OCI-M1 (cell line): ENCODE measurements around the gene CPXM2.

Experiments used
- DNase-seq: peaks from one replicate; lab custom pipeline; 2025; lab: John Stamatoyannopoulos, UW

Gene CPXM2

DNA sequence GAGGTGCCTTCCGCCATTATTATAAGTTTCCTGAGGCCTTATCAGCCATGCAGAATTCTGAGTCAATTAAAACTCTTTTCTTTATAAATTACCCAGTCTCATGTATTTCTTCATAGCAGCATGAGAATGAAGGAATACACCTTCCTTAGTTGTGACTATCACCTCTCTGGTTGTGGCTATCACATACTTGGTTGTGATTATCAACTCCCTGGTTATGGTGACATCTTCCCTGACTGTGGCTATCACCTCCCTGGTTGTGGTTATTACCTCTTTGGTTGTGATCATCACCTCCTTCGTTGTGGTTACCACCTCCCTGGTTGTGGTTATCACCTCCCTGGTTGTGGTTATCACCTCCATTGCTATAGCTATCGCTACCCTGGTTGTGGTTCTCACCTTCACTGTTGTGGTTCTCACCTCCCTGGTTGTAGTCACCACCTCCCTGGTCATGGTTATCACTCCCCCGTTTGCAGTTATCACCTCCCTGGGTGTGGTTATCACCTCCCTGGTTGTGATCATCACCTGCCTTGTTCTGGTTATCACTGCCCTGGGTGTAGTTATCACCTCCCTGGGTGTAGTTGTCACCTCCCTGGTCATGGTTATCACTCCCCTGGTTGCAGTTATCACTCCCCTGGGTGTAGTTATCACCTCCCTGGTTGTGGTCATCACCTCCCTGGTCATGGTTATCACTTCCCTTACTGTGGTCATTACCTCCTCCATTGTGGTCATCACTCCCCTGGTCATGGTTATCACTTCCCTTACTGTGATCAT, 119.5 kb downstream of the CPXM2 start:
- DNase-seq, result no peak

DNA sequence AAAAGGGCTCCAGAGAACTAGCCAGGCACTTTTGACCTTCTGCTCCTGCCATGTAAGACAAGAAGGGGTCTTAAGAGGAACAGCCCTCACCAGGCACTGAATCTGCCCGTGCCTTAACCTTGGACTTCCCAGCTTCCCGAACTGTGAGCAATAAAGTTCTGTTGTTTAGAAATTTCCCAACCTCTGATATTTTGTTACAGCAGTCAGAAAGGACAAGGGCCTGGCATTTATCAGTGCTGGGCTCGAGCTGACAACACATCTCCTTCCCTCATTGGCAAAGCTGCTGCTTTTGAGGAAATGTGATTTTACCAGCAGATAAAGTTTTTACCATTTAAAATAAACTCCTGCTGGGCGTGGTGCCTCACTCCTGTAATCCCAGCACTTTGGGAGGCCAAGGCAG, 122.0 kb downstream of the CPXM2 start:
- no peak for DNase-seq

- DNase-seq, result no peak
Observed at GRCh38 chr10:123766761-123767160, 124.8 kb downstream of the CPXM2 start.

DNA sequence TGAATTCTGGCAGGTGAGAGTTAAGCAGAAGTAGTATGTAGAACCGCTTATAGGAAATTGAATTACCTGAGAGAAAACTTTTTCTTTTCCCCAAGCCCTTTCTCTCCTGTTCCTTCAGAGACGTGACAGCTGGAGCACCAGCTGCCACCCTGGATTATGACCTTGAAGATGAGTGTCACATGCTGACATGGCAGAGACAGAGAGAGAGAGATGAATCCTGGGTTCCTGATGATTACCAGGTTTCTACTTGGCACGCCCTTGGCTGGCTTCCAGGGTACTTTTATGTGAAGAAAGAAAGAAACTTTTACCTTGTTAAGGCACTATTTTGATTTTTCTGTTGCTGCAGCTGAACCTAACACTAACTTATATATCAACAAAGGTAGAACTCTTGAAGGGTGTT, 125.6 kb downstream of the CPXM2 start:
- DNase-seq, result no peak

DNA sequence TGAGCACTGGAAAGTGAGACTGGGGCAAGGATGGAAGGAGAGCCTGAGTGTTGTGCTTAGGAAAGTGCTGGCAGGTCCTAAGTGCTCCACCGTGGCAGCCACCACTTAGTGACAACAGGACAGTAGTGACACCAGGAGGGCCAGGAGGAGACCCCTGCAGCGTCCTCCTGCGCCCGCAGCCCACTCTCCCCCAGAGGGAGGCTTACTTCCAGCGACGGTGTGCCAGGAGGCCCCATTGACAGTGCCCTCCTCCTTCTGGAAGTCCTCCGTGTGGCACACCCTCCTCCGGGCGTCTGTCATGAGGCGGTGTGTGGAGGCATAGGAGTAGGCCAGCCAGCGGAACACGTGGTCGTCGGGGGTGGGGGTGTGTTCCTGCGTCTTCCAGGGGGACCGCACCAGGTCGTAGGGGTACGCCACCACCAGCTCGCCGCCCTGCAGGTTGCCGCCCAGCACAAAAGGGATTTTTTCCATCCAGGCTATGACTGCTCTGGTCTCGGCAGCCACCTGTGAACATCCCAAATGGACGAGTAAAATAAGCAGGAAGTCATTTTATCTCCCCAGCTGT, 129.9 kb downstream of the CPXM2 start:
- no peak for DNase-seq

- DNase-seq, result no peak
Observed at GRCh38 chr10:123761038-123761428, 130.6 kb downstream of the CPXM2 start.

GRCh38 chr10:123760356-123761037, 131.1 kb downstream of the CPXM2 start:
- DNase-seq, result no peak

DNA sequence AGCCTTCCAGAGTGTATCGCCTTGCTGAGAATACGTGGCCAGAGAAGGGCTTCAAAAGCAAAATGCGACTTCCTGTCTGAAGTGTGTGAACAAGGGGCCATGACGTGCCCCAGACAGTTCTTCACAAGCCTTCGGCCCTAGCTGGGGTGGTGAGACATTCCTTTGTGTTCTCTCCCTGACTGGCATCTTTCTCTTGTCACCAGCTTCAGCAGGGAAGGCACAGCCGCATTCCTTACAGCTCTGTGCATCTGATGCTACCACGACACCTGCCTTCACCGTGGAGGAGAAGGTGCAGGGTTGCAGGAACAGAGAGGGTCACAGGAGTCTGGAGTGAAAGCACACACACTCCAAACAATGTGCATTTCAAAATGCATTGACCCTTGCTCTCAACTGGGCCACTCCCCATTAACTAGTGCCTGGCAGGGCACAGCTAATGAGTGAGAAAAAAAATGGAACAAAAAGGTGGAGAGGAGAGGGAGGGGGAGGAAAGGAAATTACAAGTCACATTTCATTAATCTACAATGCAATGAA, 132.0 kb downstream of the CPXM2 start:
- no peak for DNase-seq

DNA sequence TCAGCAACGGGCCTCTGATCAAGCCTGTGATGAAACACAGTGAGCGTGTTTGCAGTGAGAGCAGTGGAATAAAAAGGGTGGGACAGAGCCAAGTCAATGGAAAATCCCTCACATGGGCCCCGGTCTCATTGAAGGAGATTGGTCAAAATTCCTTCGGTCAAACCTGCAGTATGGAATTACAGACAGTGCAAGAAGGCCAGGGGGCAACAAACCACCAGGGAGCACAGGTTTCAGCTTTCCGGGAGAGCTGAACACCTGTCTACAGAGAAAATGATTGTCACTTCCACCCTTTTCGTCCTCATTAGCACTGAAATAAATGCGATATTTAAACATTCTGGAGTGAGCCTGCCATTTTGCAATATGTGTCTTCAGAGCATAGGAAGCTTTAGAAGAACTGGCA, 132.6 kb downstream of the CPXM2 start:
- DNase-seq, result no peak

- DNase-seq, result no peak
Observed at GRCh38 chr10:123757853-123758252, 133.8 kb downstream of the CPXM2 start.

DNA sequence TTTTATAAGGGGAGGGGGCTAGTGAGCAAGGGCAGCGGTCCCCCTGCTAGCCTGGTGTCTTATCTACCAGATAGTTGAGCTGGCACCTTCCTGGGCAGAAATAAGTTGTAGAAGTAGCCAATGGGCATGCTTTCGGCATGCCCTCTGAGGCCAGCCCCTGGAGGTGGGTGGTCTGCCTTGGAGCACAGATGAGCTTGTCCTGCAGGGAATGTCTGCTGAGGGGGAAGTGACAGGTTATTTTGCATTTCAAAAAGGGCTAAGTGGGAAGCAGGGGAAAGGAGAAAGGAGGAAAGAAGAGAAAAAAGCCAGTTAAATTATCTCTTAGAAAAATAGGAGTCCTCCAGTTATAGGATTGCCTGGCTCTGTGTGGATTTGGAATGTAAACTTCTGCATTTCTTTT, 136.5 kb downstream of the CPXM2 start:
- DNase-seq, result no peak

DNA sequence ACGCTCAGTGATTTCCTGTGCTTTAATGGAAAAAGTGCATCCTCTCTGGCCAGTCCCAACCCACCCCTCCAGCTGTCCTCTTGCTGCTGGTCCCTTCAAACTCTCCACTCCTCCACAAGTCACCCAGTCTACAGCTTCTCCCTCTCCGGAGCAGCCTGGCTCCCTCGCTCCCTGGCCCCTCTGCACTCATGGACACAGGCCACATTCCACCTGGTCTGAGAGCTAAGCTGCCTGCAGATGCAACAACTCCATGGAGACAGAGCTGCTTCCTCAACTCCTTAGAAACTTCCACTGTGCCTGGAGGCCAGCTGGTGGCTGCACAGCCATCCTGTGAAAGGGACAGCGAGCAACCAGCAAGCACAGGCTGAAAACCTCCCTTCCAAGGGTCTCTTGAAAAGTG, 137.5 kb downstream of the CPXM2 start:
- no peak for DNase-seq

DNA sequence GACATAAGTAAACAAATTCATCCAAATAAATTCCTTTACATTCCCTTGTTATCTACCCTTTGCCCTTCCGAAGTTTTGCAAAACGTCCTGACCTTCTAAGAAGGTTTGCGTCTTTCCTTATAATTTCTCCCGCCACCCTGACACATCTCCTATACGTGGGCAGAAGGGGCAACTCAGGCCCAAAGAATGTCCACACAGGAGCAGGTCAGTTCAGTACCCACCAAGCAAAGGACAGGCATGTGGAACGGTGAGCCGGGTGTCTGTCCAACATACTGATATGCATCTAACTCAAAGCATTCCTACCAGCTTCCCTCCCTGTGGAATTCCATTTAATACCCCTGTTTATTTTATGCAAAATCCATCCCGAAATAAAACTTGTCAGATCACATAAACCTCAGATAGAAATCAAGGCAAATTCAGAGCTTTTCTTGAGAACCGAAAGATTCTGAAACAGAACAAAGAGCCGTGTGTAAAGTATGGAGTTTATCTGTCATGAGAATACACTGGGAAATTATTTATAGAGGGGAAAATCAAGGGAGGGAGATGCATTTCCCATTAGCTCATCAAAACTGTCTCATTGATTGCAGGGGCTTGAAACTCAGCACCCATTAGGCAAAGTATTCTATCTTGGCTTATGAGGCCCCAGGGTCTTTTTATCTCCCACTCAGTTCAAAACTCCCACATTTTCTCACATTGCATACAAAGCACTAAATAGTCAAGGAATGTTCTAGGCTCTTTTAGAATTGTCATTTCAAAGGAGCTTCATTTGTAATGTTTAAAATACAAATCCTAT, 140.1 kb downstream of the CPXM2 start:
- no peak for DNase-seq

- no peak for DNase-seq
Observed at GRCh38 chr10:123750901-123751300, 140.7 kb downstream of the CPXM2 start.

GRCh38 chr10:123748711-123749110, 142.9 kb downstream of the CPXM2 start:
- DNase-seq, result no peak

DNA sequence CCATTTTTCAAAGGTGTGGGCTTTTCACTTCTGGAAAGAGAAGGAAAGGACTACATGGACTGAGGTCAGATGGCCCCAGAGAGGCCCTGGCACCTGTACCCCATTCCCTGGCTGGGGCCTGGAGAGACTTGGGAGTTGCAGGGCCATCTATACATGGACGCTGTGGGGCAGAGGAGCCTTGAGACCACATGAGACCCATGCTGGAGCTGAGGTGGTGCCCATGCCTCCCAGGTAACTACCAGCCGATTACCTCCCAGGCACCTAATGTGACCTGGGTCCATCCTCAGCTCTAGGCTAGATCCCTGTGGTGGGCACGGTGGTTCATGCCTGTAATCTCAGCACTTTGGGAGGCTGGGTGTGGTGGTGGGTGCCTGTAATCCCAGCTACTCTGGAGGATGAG, 144.2 kb downstream of the CPXM2 start:
- DNase-seq, result no peak

GRCh38 chr10:123746942-123747341, 144.7 kb downstream of the CPXM2 start:
- DNase-seq, result no peak

- no peak for DNase-seq
Observed at GRCh38 chr10:123746520-123746919, 145.1 kb downstream of the CPXM2 start.

DNA sequence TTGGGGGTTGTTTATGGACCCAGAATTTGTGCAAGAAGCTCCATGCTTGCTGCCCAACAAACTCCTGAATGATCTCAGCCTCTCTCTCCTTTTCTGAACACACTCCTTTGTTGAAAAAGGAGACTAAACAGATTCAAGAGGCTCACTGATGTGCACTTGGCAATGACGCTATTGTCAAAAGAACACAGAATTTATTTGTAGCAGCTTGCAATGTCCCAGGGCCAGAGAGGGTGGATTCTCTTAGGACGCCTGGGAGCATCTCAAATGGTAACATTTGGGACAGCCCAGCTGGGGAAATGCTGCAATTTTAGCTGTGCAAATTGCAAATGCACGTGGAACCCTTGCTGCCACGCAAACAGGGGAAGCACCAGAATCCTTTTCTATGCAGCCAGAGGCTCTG, 145.5 kb downstream of the CPXM2 start:
- no peak for DNase-seq

DNA sequence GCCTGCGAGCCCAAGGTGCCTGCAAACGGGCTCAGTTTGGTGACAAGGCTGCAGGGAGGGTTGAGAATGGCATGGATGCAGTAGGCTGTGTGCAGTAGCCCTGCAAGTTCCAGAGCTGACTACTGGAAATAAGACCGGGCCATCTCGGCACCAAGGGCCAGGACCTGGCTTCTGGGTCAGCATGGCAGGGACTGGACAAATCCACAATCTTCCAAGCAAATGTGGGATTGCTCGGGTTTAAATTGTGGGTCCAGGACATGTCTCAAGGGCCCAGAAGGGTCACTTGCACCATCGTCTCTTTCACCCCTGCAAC, 147.4 kb downstream of the CPXM2 start:
- no peak for DNase-seq

DNA sequence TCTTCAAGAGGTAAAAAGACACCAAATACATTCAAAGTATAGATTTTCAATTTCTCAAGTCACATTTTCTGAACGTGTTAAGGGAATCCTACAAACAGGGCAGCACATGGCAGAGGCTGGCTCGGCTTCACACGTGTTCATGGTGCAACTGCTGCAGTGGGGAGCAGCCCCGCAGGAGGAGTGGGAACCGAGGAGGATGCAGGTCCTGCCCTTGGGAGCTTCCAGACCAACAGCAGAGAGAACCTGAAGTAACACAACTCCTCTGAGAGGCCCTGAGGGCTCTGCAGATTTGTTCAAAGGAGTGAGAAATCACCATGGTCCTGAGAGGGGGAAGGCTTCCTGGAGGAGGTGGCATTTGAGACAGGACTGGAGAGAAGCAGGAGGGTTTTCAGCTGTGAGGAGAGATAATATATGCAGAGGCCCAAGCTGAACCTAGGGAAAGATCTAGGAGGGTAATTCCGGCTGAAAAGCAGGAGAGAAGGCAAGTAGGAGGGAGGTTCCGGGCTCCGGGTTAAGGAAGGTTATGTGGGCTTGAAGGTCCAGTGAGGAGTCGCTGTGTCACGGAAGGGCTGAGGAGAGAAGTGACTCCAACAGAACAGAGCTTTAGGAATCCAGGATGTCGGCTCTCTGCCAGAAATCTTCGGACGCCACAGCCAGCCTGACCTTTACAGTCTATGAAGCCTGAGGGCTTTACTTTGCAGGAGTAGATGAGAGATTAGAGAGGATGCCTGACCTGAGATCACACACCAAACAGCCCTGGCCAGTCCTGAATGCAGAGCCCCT, 148.0 kb downstream of the CPXM2 start:
- no peak for DNase-seq
